K562 (cell line): ENCODE results near the gene ZNF319. TPM values are rescaled to one million over a fixed set of nuclear protein-coding genes. Genes with fewer than 3 reads are reported as not detected.

Experiments used
- HDAC1 ChIP-seq, 2 experiments: fragments of 450-650 bp; IDR thresholded peaks; 2 replicates each; pipeline ENCODE4 v1.6.1; 2016 to 2017; ENCODE audit warnings: inconsistent platforms in 1 of 2, mild to moderate bottlenecking in 1 of 2, moderate library complexity in 1 of 2
- SUPT5H ChIP-seq: fragments of 450-650 bp; IDR thresholded peaks from 2 replicates; pipeline ENCODE4 v1.6.1; 2016
- TRIM24 ChIP-seq, 2 experiments: fragments of 450-650 bp; IDR thresholded peaks; 2 replicates each; pipeline ENCODE4 v1.6.1; 2016
- polyA plus RNA-seq, 8 experiments: library from polyadenylated mRNA; depleted of rRNA in 4 of 8; stranded (reverse) in 5 of 8; unstranded in 3 of 8; fragments of >200 nt; fragmentation: Nextera tagmentation in 2 of 8; fragmentation: Illumina TruSeq in 1 of 8; extraction: Ambion mirVana in 2 of 8; extraction: Trizol in 1 of 8; gene quantifications; 2 replicates each; pipeline versions ENCODE4 v1.2.1 to v1.2.3, GENCODE V29; 2011 to 2014; ENCODE audit warnings: inconsistent platforms in 1 of 8, missing spikeins in 1 of 8
- total RNA-seq, 7 experiments: library from RNA; depleted of rRNA in 6 of 7; stranded (reverse); fragments of >200 nt in 6 of 7; fragmentation: Illumina TruSeq in 2 of 7; extraction: Trizol in 2 of 7; gene quantifications; 2 replicates each; pipeline versions ENCODE4 v1.2.1 to v1.2.3, GENCODE V29; 2011 to 2021; ENCODE audit warnings: low replicate concordance in 1 of 7
- TF ChIP-seq, protein P1 (sequence below): fragments of 450-650 bp; IDR thresholded peaks from 2 replicates; pipeline ENCODE4 v1.6.1; 2016; ENCODE audit warnings: mild to moderate bottlenecking, moderate library complexity
- TF ChIP-seq, protein P2 (sequence below): fragments of 450-650 bp; IDR thresholded peaks from 2 replicates; pipeline ENCODE4 v1.6.1; 2016; ENCODE audit warnings: low read depth
- TF ChIP-seq, protein P3 (sequence below): IDR thresholded peaks from 2 replicates; pipeline ENCODE4 v1.6.1; 2016; ENCODE audit warnings: missing genetic modification characterization, missing compliant biosample characterization

ZNF319 gene
- total and polyA plus RNA-seq, 9 of the 15 experiments (the other 6 are each of a cell fraction or from before 2014, with no cell fraction given), result 0.20 to 5.7 (median 1.4) TPM

DNA sequence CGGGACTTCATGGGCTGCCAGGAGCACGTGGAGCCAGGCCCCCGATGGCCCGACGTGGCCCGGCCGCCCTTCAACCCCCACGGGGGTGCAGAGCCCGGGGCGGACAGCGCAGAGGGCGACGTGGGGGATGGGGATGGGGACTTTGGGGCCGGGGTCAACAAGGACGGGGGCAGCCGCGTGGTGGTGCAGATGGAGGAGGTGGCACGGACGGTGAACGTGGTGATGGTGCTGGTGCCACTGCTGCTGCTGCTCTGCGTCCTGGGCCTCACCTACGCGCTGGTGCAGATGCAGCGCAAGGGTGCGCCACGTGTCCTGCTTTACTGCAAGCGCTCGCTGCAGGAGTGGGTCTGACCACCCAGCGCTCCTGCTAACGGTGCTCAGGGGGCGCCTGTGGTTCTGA is 44.6 kb upstream of the ZNF319 start (continued):
- TF ChIP-seq, protein P1, sequence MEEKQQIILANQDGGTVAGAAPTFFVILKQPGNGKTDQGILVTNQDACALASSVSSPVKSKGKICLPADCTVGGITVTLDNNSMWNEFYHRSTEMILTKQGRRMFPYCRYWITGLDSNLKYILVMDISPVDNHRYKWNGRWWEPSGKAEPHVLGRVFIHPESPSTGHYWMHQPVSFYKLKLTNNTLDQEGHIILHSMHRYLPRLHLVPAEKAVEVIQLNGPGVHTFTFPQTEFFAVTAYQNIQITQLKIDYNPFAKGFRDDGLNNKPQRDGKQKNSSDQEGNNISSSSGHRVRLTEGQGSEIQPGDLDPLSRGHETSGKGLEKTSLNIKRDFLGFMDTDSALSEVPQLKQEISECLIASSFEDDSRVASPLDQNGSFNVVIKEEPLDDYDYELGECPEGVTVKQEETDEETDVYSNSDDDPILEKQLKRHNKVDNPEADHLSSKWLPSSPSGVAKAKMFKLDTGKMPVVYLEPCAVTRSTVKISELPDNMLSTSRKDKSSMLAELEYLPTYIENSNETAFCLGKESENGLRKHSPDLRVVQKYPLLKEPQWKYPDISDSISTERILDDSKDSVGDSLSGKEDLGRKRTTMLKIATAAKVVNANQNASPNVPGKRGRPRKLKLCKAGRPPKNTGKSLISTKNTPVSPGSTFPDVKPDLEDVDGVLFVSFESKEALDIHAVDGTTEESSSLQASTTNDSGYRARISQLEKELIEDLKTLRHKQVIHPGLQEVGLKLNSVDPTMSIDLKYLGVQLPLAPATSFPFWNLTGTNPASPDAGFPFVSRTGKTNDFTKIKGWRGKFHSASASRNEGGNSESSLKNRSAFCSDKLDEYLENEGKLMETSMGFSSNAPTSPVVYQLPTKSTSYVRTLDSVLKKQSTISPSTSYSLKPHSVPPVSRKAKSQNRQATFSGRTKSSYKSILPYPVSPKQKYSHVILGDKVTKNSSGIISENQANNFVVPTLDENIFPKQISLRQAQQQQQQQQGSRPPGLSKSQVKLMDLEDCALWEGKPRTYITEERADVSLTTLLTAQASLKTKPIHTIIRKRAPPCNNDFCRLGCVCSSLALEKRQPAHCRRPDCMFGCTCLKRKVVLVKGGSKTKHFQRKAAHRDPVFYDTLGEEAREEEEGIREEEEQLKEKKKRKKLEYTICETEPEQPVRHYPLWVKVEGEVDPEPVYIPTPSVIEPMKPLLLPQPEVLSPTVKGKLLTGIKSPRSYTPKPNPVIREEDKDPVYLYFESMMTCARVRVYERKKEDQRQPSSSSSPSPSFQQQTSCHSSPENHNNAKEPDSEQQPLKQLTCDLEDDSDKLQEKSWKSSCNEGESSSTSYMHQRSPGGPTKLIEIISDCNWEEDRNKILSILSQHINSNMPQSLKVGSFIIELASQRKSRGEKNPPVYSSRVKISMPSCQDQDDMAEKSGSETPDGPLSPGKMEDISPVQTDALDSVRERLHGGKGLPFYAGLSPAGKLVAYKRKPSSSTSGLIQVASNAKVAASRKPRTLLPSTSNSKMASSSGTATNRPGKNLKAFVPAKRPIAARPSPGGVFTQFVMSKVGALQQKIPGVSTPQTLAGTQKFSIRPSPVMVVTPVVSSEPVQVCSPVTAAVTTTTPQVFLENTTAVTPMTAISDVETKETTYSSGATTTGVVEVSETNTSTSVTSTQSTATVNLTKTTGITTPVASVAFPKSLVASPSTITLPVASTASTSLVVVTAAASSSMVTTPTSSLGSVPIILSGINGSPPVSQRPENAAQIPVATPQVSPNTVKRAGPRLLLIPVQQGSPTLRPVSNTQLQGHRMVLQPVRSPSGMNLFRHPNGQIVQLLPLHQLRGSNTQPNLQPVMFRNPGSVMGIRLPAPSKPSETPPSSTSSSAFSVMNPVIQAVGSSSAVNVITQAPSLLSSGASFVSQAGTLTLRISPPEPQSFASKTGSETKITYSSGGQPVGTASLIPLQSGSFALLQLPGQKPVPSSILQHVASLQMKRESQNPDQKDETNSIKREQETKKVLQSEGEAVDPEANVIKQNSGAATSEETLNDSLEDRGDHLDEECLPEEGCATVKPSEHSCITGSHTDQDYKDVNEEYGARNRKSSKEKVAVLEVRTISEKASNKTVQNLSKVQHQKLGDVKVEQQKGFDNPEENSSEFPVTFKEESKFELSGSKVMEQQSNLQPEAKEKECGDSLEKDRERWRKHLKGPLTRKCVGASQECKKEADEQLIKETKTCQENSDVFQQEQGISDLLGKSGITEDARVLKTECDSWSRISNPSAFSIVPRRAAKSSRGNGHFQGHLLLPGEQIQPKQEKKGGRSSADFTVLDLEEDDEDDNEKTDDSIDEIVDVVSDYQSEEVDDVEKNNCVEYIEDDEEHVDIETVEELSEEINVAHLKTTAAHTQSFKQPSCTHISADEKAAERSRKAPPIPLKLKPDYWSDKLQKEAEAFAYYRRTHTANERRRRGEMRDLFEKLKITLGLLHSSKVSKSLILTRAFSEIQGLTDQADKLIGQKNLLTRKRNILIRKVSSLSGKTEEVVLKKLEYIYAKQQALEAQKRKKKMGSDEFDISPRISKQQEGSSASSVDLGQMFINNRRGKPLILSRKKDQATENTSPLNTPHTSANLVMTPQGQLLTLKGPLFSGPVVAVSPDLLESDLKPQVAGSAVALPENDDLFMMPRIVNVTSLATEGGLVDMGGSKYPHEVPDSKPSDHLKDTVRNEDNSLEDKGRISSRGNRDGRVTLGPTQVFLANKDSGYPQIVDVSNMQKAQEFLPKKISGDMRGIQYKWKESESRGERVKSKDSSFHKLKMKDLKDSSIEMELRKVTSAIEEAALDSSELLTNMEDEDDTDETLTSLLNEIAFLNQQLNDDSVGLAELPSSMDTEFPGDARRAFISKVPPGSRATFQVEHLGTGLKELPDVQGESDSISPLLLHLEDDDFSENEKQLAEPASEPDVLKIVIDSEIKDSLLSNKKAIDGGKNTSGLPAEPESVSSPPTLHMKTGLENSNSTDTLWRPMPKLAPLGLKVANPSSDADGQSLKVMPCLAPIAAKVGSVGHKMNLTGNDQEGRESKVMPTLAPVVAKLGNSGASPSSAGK, result no peak
- TF ChIP-seq TRIM24 (IDR thresholded peaks at IDR 0.05) (no peak), HDAC1 (IDR thresholded peaks at IDR 0.05) (no peak), SUPT5H (no peak)
- TF ChIP-seq, protein P2, sequence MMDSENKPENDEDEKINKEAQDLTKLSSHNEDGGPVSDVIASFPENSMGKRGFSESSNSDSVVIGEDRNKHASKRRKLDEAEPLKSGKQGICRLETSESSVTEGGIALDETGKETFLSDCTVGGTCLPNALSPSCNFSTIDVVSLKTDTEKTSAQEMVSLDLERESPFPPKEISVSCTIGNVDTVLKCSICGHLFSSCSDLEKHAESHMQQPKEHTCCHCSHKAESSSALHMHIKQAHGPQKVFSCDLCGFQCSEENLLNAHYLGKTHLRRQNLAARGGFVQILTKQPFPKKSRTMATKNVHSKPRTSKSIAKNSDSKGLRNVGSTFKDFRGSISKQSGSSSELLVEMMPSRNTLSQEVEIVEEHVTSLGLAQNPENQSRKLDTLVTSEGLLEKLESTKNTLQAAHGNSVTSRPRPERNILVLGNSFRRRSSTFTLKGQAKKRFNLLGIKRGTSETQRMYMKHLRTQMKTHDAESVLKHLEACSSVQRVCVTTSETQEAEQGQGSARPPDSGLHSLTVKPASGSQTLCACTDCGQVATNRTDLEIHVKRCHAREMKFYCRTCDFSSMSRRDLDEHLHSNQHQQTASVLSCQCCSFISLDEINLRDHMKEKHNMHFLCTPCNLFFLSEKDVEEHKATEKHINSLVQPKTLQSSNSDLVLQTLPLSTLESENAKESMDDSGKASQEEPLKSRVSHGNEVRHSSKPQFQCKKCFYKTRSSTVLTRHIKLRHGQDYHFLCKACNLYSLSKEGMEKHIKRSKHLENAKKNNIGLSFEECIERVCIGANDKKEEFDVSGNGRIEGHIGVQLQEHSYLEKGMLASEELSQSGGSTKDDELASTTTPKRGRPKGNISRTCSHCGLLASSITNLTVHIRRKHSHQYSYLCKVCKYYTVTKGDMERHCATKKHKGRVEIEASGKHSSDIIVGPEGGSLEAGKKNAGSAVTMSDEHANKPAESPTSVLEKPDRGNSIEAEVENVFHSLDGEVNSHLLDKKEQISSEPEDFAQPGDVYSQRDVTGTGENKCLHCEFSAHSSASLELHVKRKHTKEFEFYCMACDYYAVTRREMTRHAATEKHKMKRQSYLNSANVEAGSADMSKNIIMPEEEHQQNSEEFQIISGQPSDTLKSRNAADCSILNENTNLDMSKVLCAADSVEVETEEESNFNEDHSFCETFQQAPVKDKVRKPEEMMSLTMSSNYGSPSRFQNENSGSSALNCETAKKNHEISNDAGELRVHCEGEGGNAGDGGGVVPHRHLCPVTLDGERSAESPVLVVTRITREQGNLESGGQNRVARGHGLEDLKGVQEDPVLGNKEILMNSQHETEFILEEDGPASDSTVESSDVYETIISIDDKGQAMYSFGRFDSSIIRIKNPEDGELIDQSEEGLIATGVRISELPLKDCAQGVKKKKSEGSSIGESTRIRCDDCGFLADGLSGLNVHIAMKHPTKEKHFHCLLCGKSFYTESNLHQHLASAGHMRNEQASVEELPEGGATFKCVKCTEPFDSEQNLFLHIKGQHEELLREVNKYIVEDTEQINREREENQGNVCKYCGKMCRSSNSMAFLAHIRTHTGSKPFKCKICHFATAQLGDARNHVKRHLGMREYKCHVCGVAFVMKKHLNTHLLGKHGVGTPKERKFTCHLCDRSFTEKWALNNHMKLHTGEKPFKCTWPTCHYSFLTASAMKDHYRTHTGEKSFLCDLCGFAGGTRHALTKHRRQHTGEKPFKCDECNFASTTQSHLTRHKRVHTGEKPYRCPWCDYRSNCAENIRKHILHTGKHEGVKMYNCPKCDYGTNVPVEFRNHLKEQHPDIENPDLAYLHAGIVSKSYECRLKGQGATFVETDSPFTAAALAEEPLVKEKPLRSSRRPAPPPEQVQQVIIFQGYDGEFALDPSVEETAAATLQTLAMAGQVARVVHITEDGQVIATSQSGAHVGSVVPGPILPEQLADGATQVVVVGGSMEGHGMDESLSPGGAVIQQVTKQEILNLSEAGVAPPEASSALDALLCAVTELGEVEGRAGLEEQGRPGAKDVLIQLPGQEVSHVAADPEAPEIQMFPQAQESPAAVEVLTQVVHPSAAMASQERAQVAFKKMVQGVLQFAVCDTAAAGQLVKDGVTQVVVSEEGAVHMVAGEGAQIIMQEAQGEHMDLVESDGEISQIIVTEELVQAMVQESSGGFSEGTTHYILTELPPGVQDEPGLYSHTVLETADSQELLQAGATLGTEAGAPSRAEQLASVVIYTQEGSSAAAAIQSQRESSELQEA, result no peak
- TF ChIP-seq, protein P3, sequence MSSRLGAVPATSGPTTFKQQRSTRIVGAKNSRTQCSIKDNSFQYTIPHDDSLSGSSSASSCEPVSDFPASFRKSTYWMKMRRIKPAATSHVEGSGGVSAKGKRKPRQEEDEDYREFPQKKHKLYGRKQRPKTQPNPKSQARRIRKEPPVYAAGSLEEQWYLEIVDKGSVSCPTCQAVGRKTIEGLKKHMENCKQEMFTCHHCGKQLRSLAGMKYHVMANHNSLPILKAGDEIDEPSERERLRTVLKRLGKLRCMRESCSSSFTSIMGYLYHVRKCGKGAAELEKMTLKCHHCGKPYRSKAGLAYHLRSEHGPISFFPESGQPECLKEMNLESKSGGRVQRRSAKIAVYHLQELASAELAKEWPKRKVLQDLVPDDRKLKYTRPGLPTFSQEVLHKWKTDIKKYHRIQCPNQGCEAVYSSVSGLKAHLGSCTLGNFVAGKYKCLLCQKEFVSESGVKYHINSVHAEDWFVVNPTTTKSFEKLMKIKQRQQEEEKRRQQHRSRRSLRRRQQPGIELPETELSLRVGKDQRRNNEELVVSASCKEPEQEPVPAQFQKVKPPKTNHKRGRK, result no peak
- TF ChIP-seq, all 486 proteins: peak for 0
